GM21515 (cell line): ENCODE results near the gene PRKAG2.
"Not testable (repeated sequence)": the region's sequence is repeated elsewhere in the genome, so short reads cannot be mapped to it uniquely, and the experiment has no call there.

Experiments used
- ATAC-seq: cut with Tn5 transposase; IDR thresholded peaks from one replicate; pipeline ENCODE4 v1.9.1; 2021; ENCODE audit not compliant: unreplicated experiment

The PRKAG2 gene

GRCh38 chr7:151852486-151853396, 24.2 kb downstream of the PRKAG2 start:
- ATAC-seq, result no peak

DNA sequence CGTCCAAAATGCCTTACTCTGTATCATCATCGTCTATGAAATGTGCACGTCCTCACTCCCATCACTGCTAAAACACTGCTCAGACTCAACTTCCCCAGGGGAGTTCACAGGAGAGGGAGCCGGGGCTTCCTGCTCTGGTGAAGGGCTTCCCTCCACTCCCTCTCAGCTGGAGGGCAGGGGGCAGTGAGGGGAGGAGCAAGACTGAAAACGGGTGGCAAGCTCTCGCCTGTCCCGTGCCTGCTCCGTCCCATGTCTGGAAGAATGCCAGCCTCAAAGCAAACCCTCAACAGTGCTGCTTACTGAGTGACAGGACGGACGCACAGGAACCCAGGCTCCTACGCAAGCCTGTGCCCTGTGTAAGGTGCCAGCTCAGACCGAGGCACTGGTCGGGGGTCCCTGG, 25.1 kb downstream of the PRKAG2 start:
- no peak for ATAC-seq

GRCh38 chr7:151851145-151851751, 25.7 kb downstream of the PRKAG2 start:
- ATAC-seq, result no peak

DNA sequence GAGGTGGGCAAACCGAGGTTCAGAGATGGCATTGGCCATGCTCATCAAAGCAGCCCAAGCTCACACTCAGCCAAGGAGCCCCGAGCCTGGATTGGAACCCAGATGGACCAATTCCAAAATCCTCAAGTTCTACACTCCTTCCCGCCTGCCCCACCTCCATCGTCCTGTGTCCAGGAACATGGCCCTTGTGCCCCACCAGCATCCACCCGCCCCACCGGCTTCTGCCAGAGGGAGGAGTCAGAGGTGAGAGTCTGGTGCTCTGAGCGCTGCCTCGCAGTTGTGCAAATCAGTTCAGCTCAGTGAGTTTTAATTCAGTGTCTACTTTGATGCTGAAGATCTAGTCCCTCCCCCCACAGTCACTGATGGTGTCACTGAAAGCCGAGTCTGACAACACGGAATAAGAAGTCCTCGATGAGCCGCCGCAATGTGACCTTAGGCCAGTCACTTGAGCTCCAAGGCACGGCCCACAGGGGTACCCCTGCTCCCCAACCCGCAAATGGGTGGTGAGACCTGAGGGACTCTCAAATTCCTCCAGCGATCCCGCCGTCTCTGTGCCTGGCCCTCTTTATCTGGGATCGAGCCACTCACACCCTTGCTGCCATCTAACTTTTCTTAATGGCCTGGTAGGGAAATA, 26.3 kb downstream of the PRKAG2 start:
- no peak for ATAC-seq

GRCh38 chr7:151849879-151850260, 27.0 kb downstream of the PRKAG2 start:
- ATAC-seq, result no peak

DNA sequence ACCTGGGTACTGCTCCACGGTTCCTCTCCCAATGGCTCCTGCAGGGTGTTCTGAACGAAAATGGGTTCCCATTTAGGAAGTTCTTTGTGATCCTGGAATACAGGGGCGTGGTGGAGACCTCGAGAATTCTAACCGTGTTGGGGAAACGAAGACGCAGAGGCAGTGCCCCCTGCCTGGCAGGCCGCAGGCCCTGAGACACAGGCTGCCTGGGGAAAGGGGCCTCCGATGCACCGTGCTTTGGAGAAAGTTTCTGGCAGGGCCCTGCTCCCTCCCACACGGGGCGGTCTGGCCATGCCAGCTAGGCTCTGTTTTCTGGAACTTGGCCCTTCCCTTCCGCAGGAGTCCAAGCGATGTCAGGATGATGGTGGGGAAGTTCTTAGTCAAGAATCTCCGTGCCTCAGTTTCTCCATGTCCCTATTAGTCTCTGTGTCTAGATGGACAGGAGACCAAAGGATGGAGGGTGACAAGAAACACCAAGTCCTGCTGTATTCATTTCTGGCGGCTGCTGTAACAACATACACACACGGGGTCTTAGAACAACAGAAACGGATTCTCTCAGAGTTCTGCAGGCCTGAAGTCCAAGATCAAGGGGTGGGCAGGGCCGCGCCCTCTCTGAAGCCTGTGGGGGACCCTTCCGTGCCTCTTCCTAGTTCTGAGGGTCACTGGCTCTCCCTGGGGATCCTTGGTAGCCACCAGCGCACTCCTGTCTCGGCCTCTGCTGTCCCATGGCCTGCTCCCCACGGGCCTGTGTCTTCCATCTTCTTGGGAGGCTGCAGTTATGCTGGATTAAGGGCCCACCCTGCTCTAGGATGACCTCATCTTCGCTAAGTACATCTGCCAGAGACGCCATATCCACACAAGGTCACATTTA, 27.7 kb downstream of the PRKAG2 start:
- no peak for ATAC-seq

DNA sequence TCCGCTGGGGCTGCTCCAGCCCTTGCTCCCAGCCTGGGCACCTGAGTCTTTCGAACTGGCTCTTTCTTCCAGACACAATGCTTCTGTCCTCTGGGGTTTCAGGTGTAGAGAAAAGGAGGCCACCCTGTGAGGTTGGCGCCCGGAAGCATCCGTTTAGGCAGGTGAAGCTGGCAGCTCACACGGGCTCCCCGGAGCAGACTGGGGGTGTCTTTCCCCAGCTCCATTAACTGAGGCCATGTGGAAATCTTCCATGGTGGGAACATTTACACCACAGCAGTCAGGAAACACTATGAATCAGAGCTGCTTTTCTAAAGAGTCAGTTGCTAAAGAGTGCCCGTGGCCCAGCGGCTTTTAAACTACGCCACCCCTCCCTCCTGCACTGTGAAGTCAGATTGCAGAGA, 29.2 kb downstream of the PRKAG2 start:
- no peak for ATAC-seq

- ATAC-seq, result no peak
These were observed 29.8 kb downstream of the PRKAG2 start for GRCh38 chr7:151847136-151847535.

DNA sequence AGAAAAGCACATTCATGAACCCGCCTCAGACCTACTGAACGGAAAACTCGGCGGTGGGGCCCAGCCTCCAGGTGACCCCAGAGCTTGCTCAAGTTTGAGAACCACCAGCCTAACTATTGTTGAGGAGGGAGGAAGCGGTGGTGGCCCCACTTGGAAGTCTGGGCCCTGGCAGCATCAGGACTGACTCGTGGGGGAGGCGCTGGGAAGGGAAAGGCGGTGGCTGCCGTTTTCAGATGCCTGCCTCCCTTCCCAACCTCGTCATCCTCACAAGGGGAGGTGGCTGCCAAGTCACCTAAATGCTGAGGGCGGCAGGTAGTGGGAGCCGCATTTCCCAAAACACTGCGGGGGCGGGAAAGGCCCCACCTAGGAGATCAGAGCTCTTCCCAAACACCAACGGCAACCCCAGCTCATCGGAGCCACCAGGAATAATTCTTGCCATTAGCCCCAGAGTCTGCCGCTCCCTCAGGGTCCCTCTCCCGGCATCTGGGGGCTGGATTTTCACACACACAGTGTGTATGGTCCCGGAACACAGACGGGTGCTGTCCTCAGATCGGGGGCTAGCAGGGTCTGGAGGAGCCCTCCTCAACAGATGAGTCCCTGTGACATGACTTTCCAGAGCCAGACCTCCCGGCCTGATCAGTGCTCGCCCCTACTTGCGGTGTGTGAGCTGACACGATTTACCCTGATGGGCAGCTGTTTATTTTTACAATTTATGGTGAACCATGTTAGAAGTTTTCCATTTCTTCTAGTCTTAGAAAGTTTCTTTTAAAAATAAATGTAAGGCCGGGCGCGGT, 31.3 kb downstream of the PRKAG2 start:
- no peak for ATAC-seq

DNA sequence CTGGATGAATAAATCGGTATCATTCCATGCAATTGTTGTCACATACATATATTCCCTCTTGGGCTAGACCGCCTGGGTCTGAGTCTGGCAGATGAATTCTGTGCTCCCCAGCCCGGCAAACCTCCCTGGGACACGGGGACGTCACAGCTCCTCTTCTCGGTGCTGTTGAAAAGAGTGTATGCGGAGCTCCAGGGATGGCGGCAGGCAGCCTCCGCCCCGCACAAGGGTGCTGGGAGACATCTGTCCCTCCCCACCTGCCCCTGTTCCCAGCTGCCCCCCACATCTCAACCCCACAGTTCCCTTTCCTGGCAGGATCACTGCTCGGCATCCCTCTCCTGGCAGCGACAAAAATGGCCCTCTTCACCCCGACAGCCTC, 32.1 kb downstream of the PRKAG2 start:
- no peak for ATAC-seq

- ATAC-seq, result no peak
These were observed 32.7 kb downstream of the PRKAG2 start for GRCh38 chr7:151844071-151844824.

- ATAC-seq, result no peak
These were observed 33.7 kb downstream of the PRKAG2 start for GRCh38 chr7:151843181-151843580.

GRCh38 chr7:151841395-151842051, 35.4 kb downstream of the PRKAG2 start:
- not testable (repeated sequence) for ATAC-seq

DNA sequence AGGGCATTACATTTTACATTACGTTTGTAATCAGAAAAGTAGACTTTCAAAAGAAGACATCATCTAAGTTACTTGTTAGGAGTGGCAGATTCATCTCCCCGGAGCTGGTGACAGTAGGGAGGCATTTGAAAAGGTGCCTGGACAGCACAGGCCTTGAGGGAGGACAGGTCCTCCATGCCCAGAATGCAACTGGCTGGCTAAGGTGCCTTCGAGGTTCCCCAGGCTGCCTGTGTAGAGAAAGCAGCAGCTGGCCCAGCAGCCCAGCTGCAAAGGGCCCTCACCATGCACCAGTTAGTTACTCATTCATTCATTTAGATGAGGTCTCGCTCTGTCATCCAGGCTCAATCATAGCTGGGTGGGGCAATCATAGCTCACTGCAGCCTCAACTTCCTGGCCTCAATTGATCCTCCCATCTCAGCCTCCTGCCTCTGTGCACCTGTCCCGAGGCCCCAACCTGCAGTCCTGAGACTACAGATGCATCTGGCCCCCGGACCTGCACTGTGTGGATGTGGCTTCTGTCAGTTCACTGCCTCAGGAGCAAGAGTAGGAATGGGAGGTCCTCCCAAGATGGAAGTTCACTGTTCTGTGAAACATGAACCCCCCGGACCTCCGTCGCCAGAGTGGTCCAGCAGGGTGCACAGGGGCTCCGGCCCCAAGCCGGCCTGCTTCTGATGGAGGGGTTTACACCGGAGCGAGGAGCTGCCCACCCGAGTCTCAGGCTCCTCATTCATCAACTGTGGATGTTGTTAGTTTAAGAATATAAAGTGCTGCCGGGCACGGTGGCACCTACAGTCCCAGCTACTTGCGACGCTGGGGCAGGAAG, 36.6 kb downstream of the PRKAG2 start:
- ATAC-seq, result no peak

- no peak for ATAC-seq
These were observed 37.4 kb downstream of the PRKAG2 start for GRCh38 chr7:151839451-151839921.

GRCh38 chr7:151838861-151839381, 38.0 kb downstream of the PRKAG2 start:
- no peak for ATAC-seq

DNA sequence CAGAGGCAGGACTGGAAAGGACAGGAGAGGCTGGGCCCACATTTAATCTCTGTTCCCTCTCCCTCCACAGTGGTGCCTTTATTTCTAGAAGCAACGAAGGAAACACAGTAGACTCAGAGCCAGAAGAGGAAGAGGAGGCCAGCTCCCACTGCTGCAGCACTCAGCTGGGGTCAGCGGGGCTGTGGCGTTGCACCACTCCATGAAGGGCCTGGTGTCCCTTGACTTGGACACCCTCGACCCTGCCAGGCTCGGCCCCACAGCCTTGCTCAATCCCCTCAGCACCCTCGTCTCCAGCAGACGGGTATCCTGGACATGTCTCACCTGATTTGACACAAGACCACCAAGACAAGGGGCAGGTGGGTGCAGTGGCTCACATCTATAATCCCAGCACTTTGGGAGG, 38.8 kb downstream of the PRKAG2 start:
- ATAC-seq, result no peak
